Vagina (tissue), 2 donors: ENCODE measurements around the gene EVL.

ENCODE experiments used
- CTCF ChIP-seq, 3 experiments: fragments of 450-650 bp in 2 of 3; fragments of 200-600 bp in 1 of 3; sonication (generic) in 1 of 3; IDR thresholded peaks; one replicate each; pipeline ENCODE4 v1.5.1; 2017 to 2019; ENCODE audit warnings: antibody characterized with exemption in 3 of 3, mild to moderate bottlenecking in 2 of 3, moderate library complexity in 2 of 3
- POLR2A ChIP-seq, 2 donors: fragments of 450-650 bp; IDR thresholded peaks; one replicate each; pipeline ENCODE4 v1.6.1; 2017; ENCODE audit warnings: antibody characterized with exemption in 2 of 2, mild to moderate bottlenecking in 2 of 2, moderate library complexity in 2 of 2

- TF ChIP-seq CTCF (IDR thresholded peaks at IDR 0.05) (no peak), POLR2A (IDR thresholded peaks at IDR 0.05) (no peak)
Measured at GRCh38 chr14:100018482-100018881, 46.7 kb upstream of the EVL start.
